Prostate gland (tissue), 2 donors: ENCODE results near the gene TMPRSS7.

ENCODE experiments used
- CTCF ChIP-seq, 4 experiments: fragments of 200-600 bp in 2 of 4; fragments of 450-650 bp in 2 of 4; sonication (generic) in 2 of 4; IDR thresholded peaks; 1 replicate in 3 of 4; 2 replicates in 1 of 4; pipeline ENCODE4 v1.5.1; 2016 to 2019; ENCODE audit warnings: antibody characterized with exemption in 4 of 4, mild to moderate bottlenecking in 2 of 4, moderate library complexity in 2 of 4
- POLR2A ChIP-seq: fragments of 450-650 bp; IDR thresholded peaks from one replicate; pipeline ENCODE4 v1.6.1; 2016; ENCODE audit warnings: antibody characterized with exemption, mild to moderate bottlenecking
- POLR2AphosphoS5 ChIP-seq: sonication (generic); formaldehyde crosslinking; IDR thresholded peaks from one replicate; pipeline ENCODE4 v1.6.1; 2017; ENCODE audit warnings: antibody characterized with exemption

DNA sequence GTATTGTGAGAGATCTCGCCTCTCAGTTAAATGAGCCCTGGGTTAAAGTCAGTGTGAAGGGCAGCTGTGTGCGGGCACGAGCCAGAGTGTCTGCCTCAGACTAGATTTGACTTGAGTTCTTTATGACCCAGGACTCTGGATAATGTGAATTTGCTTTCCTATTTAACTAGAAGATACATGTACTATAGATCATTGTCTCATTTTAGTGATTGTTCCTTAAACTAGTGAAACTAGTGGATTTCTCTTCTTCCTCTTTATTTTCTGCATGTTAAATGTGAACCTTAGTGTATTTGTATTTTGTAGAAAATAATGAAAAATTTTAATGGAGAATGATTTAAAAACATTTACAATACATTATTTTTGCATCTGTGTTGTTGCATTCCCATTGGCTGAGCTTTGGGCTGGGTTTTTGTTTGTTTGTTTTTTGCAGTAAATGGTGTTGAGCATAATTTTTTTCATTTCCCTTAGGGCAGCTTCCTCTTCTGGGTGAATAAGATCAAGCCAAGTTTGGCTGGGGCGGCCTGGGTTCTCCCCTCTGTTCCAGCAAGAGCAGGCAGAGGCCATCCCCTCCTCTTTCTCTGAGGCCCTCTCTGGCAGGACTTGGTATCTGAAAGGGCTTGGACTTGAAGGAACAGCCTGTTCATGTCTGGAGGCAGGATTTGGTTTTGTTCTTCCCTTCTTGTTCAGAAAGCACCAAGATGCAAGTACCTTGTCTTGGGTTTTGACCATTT, 83.5 kb downstream of the TMPRSS7 start:
- no peak for TF ChIP-seq CTCF (IDR thresholded peaks at IDR 0.05)
- no peak for TF ChIP-seq POLR2AphosphoS5
- TF ChIP-seq POLR2A = no peak
